Ramos (cell line): ENCODE measurements around the gene KHSRP.
"Not testable (repeated sequence)": the region's sequence is repeated elsewhere in the genome, so short reads cannot be mapped to it uniquely, and the experiment has no call there.

ENCODE experiments used
- in situ Hi-C: fragments of 300-500 bp; cut with MboI; formaldehyde crosslinking; loops from one replicate; pipeline ENCODE4 v1.14.3; 2022; ENCODE audit warnings: low sequenced_read_pairs; ENCODE audit not compliant: unreplicated experiment

Gene KHSRP

GRCh38 chr19:6421075-6422014 lies 3.3 kb downstream of the KHSRP start:
- in situ Hi-C loops, result no loop called here

- in situ Hi-C loops, result no loop called here
These were observed 6.1 kb downstream of the KHSRP start for GRCh38 chr19:6418562-6418932.

- in situ Hi-C loops, result no loop called here
These were observed 6.7 kb downstream of the KHSRP start for GRCh38 chr19:6417713-6418561.

DNA sequence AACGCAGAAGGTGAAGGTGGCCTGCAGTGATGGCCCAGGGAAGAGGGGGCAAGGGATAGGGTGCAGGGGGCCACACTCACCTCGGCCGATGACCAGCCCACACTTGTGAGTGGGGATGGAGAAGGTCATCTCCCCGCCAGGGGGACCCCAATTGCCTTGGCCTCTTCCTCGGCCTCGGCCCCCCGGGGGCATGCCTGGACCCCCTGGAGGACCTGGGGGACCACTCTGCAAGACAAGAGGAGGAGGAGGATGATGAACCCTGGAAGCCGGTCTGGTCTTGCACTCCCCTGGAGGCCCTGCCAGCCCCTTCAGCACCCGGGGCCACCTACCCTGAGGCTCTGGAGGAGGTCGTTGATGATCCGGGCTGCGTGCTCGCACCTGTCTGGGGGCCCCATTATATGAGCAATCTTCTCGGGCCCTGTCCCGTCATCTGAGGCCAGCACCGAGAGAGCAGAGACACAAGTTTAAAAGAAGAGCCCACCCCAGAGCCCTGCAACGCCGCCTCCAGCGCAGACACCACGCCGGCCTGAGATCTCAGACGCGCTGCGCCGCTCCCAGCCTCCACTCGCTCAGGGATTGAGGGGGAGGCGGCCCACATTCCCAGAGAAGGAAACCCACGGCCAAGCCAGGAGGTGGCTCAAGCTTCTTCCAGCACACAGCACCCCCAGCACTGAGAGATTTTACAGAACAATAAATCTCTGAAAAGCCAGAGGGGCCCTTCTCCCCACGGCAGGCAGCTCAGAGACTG lies 7.8 kb downstream of the KHSRP start:
- in situ Hi-C loops, result no loop called here

DNA sequence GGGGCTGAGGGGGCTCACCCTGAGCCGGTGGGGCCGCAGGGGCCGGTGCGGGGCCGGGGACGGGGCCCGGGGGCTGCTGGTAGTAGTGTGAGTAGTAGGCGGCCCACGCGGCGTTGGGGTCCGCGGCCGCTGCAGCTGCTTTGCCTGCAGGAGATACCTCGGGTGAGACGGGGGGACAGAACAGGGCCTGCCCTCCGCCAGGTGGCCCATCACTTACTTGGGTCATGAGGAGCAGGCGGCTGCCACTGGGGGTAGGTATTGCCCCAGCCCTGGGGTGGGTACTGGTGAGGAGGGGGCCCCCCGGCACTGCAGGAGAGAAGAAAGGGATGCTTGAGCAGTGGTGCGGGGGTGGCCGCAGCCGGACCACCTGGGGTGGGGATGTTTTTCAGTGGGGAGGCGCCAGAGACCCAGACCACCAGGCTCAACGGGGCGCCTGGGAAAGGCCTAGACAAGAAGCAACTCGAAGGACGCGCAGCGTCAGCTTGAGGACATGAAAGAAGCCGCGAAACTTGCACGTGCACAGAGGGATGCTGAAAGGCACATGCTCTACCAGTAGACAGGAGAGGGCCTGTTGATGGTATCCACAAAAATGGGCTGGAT lies 8.9 kb downstream of the KHSRP start:
- in situ Hi-C loops, result no loop called here

DNA sequence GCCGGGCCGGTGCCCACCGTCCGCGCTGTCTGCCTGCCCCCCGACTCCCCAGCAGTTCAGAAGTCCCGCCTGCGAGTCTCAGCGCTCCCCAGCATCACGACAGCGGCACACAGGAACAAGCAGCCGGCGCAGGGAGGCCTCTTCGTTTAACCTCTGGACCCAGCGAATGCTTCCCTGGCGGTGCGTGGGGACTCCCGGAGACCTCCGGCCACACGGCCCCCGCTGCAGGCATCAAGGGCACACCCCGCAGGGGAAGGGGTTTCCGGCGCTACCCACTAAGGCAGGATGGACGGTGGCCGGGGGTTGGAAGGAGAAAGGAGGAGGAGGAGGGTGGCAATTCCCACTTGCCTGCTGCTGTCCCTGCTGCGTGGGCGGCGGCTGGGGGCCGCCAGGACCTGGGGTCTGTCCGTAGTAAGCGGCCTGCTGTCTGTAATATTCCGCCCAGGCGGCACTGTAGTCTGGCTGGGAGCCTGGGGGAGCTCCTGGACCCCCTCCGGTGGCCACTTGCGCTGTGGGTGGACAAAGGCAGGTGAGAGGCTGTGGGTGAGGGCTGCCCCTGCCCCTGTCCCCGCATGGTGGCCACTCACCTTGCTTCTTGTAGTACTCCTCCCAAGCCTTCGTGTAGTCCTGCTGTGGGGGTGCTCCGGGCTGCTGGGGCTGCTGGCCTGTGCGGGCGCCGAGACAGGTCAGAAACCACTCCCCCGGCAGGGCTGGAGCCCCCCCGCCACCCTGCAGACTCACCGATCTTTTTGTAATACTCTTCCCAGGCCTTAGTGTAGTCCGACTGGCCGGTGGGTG lies 9.6 kb downstream of the KHSRP start:
- in situ Hi-C loops, result no loop called here

GRCh38 chr19:6413721-6414643 lies 10.6 kb downstream of the KHSRP start:
- in situ Hi-C loops, result no loop called here

GRCh38 chr19:6413291-6413690 lies 11.3 kb downstream of the KHSRP start:
- in situ Hi-C loops, result no loop called here

DNA sequence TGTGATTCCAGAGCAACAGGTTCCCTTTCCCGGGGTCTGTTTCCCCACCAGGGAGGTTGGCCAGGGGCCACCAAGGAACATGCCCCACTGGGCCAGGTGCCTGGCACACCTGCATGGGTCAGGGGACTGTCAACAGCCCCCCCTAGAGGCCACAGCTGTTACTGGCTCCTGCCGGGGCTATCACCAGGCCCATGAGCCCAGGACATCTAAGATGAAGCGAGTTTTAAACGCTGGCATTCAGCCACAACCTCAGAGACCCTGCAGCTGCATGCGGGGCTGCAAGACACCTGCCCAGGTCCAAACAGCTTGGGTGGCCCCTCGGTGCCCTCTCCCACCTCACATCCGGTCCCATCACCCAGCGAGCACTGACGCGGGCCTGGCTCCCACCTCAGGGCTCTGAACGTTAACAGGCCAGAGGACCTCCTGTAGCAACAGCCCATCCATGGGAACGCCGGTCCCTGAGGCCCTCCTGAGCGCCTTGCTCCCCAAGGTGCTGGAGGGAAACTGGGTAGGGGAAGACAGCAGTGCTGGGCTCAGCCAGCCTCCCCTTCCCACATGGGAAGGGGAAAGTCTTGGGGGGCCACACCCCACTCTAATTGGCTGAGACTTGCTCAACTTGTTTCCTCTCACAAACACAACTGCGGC lies 12.0 kb downstream of the KHSRP start:
- in situ Hi-C loops, result no loop called here

- in situ Hi-C loops, result no loop called here
These were observed 12.6 kb downstream of the KHSRP start for GRCh38 chr19:6412061-6412446.

DNA sequence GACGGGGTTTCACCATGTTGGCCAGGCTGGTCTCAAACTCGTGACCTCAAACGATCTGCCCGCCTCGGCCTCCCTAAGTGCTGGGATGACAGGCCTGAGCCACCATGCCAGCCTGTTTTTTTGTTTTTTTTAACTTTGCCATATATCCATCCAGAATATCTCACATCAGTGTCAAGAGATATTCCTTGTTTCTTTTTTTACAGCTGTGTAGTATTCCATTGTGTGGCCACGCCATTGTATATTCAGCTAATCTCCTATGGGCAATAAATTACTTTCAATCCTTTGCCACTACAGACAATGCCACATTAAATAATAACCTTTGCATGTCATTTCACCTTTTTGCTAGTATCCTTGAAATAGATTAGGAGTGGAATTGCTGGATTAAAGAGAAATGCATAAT lies 15.3 kb downstream of the KHSRP start:
- in situ Hi-C loops, result no loop called here

- in situ Hi-C loops, result no loop called here
These were observed 18.2 kb downstream of the KHSRP start for GRCh38 chr19:6406401-6406800.

- in situ Hi-C loops, result no loop called here
These were observed 21.6 kb downstream of the KHSRP start for GRCh38 chr19:6402837-6403608.

- in situ Hi-C loops, result no loop called here
These were observed 22.6 kb downstream of the KHSRP start for GRCh38 chr19:6402058-6402457.

DNA sequence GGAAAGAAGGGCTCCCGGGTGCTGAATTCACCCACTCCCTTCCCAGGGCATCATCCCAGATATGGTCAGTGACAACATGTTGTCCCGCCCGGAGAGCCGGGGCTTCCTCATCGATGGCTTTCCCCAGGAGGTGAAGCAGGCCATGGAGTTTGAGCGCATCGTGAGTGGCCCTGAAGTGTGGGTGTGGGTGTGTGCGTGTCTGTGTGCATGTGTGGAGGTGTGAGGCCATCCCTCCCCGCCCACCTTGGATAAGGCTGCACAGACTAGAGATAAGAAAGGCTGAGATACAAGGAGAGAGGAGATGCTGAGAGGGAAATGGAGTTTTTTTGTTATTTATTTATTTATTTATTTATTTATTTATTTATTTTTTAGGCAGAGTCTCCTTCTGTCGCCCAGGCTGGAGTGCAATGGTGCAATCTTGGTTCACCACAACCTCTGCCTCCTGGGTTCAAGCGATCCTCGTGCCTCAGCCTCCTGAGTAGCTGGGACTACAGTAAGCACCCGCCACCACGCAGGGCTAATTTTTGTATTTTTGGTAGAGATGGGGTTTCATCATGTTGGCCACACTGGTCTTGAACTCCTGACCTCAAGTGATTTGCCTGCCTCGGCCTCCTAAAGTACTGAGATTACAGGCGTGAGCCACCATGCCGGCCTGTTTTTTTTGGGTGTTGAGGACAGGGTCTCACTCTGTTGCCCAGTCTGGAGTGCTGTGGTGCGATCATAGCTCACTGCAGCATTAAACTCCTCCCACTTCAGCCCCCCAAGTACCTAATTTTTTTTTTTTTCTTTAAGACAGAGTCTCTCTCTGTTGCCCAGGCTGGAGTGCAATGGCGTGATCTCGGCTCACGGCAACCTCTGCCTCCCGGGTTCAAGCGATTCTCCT lies 24.3 kb downstream of the KHSRP start:
- in situ Hi-C loops, result not testable (repeated sequence)

GRCh38 chr19:6396305-6396704 lies 28.3 kb downstream of the KHSRP start:
- in situ Hi-C loops, result no loop called here
